ACC112 (cell line): Measurements from ENCODE around the gene VEZF1.

Experiments
- H2AFZ ChIP-seq: fragments of 200-600 bp; sonication (generic); one replicate; pipeline ENCODE4 v1.6.0; 2017; ENCODE audit warnings: antibody characterized with exemption, low read length; ENCODE audit not compliant: unreplicated experiment
- H3K27ac ChIP-seq: fragments of 200-600 bp; sonication (generic); 2 replicates; pipeline ENCODE4 v1.5.1; 2014; ENCODE audit warnings: low read depth, mild to moderate bottlenecking, antibody characterized with exemption, low read length, moderate library complexity
- H3K27me3 ChIP-seq: fragments of 200-600 bp; sonication (generic); 2 replicates; pipeline ENCODE4 v1.6.1; 2014; ENCODE audit warnings: mild to moderate bottlenecking, antibody characterized with exemption, low read length, moderate library complexity, mixed read lengths; ENCODE audit not compliant: insufficient read depth
- H3K36me3 ChIP-seq: fragments of 200-600 bp; sonication (generic); 2 replicates; pipeline ENCODE4 v1.6.1; 2016; ENCODE audit warnings: mild to moderate bottlenecking, antibody characterized with exemption, low read length, moderate library complexity, mixed read lengths; ENCODE audit not compliant: insufficient read depth
- H3K4me1 ChIP-seq: fragments of 200-600 bp; sonication (generic); one replicate; pipeline ENCODE4 v1.6.1; 2016; ENCODE audit warnings: low read length, mixed read lengths; ENCODE audit not compliant: insufficient read depth, unreplicated experiment, control insufficient read depth
- H3K4me3 ChIP-seq: fragments of 200-600 bp; sonication (generic); 2 replicates; pipeline ENCODE4 v1.5.1; 2014; ENCODE audit warnings: mild to moderate bottlenecking, low read depth, low read length
- H3K79me2 ChIP-seq: fragments of 200-600 bp; sonication (generic); one replicate; pipeline ENCODE4 v1.6.0; 2016; ENCODE audit warnings: low read length; ENCODE audit not compliant: control insufficient read depth, unreplicated experiment, insufficient read depth

The VEZF1 gene

DNA sequence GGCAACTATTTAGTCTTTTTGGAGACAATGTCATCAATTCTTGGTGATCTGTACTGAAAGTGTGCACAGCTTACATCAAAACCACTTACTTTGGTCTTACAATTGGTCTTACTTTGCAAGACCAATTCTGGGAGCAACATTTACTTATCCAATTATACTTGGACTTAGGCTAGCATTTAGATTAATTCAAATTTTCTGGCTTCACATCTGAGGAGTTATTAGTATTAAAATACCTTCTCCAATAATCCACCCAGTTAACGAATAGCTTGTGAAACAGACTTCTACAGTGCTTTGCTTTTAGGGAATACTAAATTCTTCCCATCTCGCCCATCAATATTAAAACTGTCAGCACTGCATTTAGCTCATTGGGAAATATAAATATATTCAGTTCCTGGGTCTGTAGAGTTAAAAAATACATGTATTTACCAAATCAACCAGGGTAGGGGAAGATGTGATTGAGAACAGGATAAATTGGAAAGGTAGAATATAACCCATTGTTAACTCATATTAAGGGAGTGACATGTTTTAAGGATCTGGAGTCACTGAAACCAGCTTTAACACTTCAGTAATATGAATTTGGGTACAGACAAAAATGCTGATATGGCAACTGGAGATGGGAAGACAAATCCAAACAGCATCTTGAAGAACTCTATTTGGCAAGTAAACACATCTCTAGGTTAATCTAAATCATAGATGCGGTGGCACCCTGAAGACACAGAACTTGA lies 9.2 kb upstream of the VEZF1 start:
- no peak overlapping the region for H3K4me3 ChIP-seq
- H2AFZ ChIP-seq, result no peak overlapping the region
- H3K36me3 ChIP-seq, result peaks cover 36% of the 10 kb centered on the region
- H3K27me3 ChIP-seq, result no peaks in the 10 kb centered on the region
- peaks cover 19% of the 10 kb centered on the region for H3K4me1 ChIP-seq
- no peak overlapping the region for H3K27ac ChIP-seq
- H3K79me2 ChIP-seq, result peaks cover 17% of the 10 kb centered on the region

GRCh38 chr17:57995076-57995956 lies 7.3 kb upstream of the VEZF1 start:
- Histone ChIP-seq H3K27ac (no peak overlapping the region), H2AFZ (no peak overlapping the region)

GRCh38 chr17:57994436-57994835 lies 6.4 kb upstream of the VEZF1 start:
- Histone ChIP-seq H3K27ac (no peak overlapping the region), H2AFZ (no peak overlapping the region), H3K4me3 (no peak overlapping the region), H3K27me3 (no peaks in the 10 kb centered on the region), H3K36me3 (peaks cover 17% of the 10 kb centered on the region; the same call in 1 of the 2 replicates), H3K4me1 (peaks cover 8% of the 10 kb centered on the region), H3K79me2 (peaks cover 9% of the 10 kb centered on the region)

More at GRCh38 chr17:57995076-57995956, 7.3 kb upstream of the VEZF1 start:
- peaks cover 1% of the 10 kb centered on the region for H3K4me1 ChIP-seq
- H3K4me3 ChIP-seq, result no peak overlapping the region
- no peaks in the 10 kb centered on the region for H3K27me3 ChIP-seq
- H3K79me2 ChIP-seq, result peaks cover 9% of the 10 kb centered on the region
- H3K36me3 ChIP-seq, result peaks cover 22% of the 10 kb centered on the region; the same call in 1 of the 2 replicates

DNA sequence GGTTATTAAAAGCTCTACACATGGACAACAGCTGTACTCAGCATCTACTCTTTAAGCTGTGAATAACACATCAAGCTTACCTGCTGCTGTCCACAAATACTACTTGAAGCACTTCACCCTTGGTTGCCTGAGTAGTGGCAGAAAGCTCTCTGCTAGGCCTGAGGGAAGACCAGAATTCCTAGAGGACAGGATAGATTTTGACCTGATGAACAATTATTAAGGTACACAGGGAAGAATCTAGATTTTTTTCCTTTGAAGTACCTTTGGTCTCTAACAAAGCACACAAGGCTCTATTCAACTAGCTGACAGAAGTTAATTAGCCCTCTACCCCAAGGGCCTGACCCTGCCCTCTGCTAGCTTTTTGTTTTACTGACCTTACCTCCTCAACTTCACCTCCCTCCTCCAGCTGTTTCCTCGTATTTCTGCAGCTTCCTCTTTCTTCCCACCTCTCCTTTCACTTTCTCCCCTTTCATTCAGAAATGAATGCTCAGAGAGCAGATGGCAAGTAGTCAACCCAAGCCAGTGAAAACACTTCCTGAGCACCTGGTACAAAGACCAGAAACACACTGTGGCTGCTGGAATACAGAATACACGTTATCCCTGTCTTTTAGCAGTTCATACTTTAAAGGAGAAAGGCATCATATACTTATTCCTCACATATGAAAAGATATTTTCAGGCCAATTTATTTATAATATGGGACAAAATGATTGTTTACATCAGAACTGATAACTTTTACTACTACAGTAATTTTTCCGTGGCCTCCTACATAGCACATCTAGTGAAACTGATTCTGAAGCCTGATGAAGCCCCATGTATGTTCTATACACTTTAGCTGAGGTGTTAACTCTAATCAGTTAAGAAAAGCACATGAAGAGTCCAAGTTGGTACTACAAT lies 5.7 kb upstream of the VEZF1 start:
- H2AFZ ChIP-seq, result no peak overlapping the region
- no peak overlapping the region for H3K4me3 ChIP-seq
- no peak overlapping the region for H3K27ac ChIP-seq
- H3K36me3 ChIP-seq, result peaks cover 10% of the 10 kb centered on the region; the same call in 1 of the 2 replicates
- H3K79me2 ChIP-seq, result peaks cover 6% of the 10 kb centered on the region
- H3K27me3 ChIP-seq, result no peaks in the 10 kb centered on the region
- peaks cover 15% of the 10 kb centered on the region for H3K4me1 ChIP-seq

- no peak overlapping the region for H3K27ac ChIP-seq
- H3K36me3 ChIP-seq, result no peaks in the 10 kb centered on the region
- no peaks in the 10 kb centered on the region for H3K27me3 ChIP-seq
- H3K4me3 ChIP-seq, result no peak overlapping the region
- no peak overlapping the region for H2AFZ ChIP-seq
- H3K79me2 ChIP-seq, result peaks cover 11% of the 10 kb centered on the region
- H3K4me1 ChIP-seq, result peaks cover 17% of the 10 kb centered on the region
These were observed 3.5 kb upstream of the VEZF1 start for GRCh38 chr17:57991537-57991936.

DNA sequence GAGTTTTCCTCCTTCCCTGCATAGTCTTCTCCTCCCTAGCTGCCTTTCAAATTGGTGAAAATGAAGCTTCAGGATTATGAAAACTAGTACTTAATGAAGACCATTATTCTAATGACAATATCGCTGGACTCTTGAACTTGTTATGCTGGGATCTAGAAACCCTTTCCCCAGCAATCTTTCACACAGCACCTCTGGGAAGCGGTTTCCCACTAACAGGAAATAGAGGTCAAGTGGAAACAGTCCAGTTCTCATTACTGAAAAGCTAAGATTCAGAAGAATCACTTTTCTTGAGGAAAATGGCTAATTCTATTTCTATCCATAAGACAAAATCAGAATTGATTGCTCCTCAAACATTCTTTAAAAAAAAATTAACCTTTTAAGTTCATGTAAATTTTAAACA lies 2.0 kb upstream of the VEZF1 start:
- Histone ChIP-seq H3K27ac (peak overlapping the region; percentile 90), H3K4me1 (peaks cover 21% of the 10 kb centered on the region), H2AFZ (no peak overlapping the region), H3K27me3 (no peaks in the 10 kb centered on the region), H3K36me3 (no peaks in the 10 kb centered on the region), H3K4me3 (no peak overlapping the region), H3K79me2 (peaks cover 26% of the 10 kb centered on the region)

- H3K27me3 ChIP-seq, result no peaks in the 10 kb centered on the region
- peak overlapping the region; percentile 86 for H3K4me3 ChIP-seq
- peaks cover 41% of the 10 kb centered on the region for H3K79me2 ChIP-seq
- H3K4me1 ChIP-seq, result peaks cover 35% of the 10 kb centered on the region
- peak overlapping the region; percentile 51 for H2AFZ ChIP-seq
- H3K27ac ChIP-seq, result peak overlapping the region; percentile 90
- no peaks in the 10 kb centered on the region for H3K36me3 ChIP-seq
These were observed 522 bp upstream of the VEZF1 start for GRCh38 chr17:57988301-57989250.

DNA sequence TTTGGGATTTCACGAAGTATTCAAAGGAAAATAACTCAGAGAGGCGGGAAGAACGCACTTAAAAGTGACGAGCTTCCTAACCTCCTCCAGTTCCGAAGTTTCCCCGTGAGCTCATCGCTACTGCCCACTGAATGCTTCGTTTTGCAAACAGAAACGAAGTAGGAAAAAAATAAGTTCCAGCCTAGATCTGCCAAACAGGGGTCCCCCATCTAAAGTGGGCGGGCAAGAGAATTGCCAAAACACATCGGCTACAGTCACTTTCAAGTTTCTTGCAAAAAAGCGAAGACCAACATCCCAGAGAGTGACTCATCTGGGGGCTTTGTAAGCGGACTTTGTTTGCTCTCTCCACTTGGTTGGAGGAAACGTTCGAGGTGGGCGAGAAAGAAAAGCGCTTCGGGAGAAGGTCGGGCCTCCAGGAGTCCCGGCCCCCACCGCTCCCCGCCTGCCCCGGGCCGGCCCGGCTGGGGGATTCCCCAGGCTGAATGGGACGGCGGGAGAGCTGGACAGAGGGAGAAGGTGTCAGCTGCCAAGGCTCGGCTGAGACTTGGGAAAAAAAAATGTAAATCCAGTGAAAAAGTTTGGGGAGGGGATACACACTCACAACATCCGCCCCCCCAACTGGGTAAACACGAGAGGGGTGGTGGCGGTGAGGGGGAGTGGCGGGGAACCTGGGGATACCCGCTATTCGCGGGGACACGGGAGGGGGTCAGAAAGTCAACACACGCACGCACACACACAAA lies 1.0 kb downstream of the VEZF1 start:
- Histone ChIP-seq H3K27ac (peak overlapping the region; percentile 90), H3K4me3 (peak overlapping the region; percentile 86), H3K27me3 (no peaks in the 10 kb centered on the region), H3K4me1 (peaks cover 42% of the 10 kb centered on the region), H2AFZ (peak overlapping the region; percentile 64), H3K36me3 (no peaks in the 10 kb centered on the region), H3K79me2 (peaks cover 57% of the 10 kb centered on the region)

DNA sequence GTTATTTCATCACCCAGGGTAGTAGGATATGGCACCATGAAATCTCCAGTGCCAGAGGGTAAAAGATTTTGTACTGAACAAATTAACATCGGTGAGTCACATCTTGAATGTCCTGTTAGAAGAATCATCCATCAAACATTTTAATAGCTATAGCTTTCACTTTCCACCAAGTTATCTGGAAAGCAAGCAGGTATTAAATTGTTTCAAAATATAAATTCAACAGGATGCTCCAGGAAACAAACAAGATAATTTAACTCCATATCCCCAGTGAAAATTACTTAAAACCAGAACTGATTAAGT lies 2.4 kb downstream of the VEZF1 start:
- no peak overlapping the region for H2AFZ ChIP-seq
- H3K27ac ChIP-seq, result peak overlapping the region; percentile 90
- peaks cover 71% of the 10 kb centered on the region for H3K79me2 ChIP-seq
- H3K27me3 ChIP-seq, result no peaks in the 10 kb centered on the region
- H3K4me3 ChIP-seq, result peak overlapping the region; percentile 86
- H3K4me1 ChIP-seq, result peaks cover 42% of the 10 kb centered on the region
- H3K36me3 ChIP-seq, result no peaks in the 10 kb centered on the region
